ENCODE results near the gene JOSD2.

Gene JOSD2

GRCh38 chr19:50480281-50481111 is 30.5 kb downstream of the JOSD2 start:
- no peak for TF ChIP-seq CTCF (IDR thresholded peaks at IDR 0.05; ENCODE audit: insufficient read depth, missing control alignments)
- DNase-seq (ENCODE audit: insufficient read length, low spot score) = no peak
- no peak for FAIRE-seq

GRCh38 chr19:50479761-50480251 is 31.2 kb downstream of the JOSD2 start:
- no peak for TF ChIP-seq CTCF (IDR thresholded peaks at IDR 0.05; ENCODE audit: insufficient read depth, missing control alignments)
- FAIRE-seq = no peak

GRCh38 chr19:50478901-50479715 is 31.9 kb downstream of the JOSD2 start:
- FAIRE-seq (no peak), DNase-seq (ENCODE audit: insufficient read length, low spot score) (no peak)

More at GRCh38 chr19:50479761-50480251, 31.2 kb downstream of the JOSD2 start:
- DNase-seq (ENCODE audit: insufficient read length, low spot score) = no peak

GRCh38 chr19:50477751-50478515 is 33.1 kb downstream of the JOSD2 start:
- DNase-seq (ENCODE audit: insufficient read length, low spot score) (no peak), FAIRE-seq (no peak)
- no peak for TF ChIP-seq CTCF (IDR thresholded peaks at IDR 0.05; ENCODE audit: insufficient read depth, missing control alignments)

More at GRCh38 chr19:50478901-50479715, 31.9 kb downstream of the JOSD2 start:
- peak; percentile 77 for TF ChIP-seq CTCF (IDR thresholded peaks at IDR 0.05; ENCODE audit: insufficient read depth, missing control alignments)

GRCh38 chr19:50476907-50477238 is 34.1 kb downstream of the JOSD2 start:
- DNase-seq (ENCODE audit: insufficient read length, low spot score) (no peak), FAIRE-seq (no peak)
- no peak for TF ChIP-seq CTCF (IDR thresholded peaks at IDR 0.05; ENCODE audit: insufficient read depth, missing control alignments)

GRCh38 chr19:50476224-50476906 is 34.6 kb downstream of the JOSD2 start, which contains the start of the genes EMC10 and GARIN5A:
Gene EMC10 (plus strand): TSS chr19:50476507. CDS start chr19:50476545, 38 bp downstream.
Gene GARIN5A (minus strand): TSS chr19:50476848. CDS start chr19:50476388, 460 bp downstream.
- TF ChIP-seq CTCF (IDR thresholded peaks at IDR 0.05; ENCODE audit: insufficient read depth, missing control alignments) = no peak
- DNase-seq (ENCODE audit: insufficient read length, low spot score) (peak; percentile 58), FAIRE-seq (no peak)

Measured in D721Med (cell line).